SJCRH30 (cell line): ENCODE data around the gene PRKX. TPM values are rescaled to one million over a fixed set of nuclear protein-coding genes. Genes with fewer than 3 reads are reported as not detected.
A peak's percentile ranks its signal among the peaks of the same experiment; 100 is the strongest.
"Not testable (repeated sequence)": the region's sequence is repeated elsewhere in the genome, so short reads cannot be mapped to it uniquely, and the experiment has no call there.

ENCODE experiments used
- DNase-seq, 2 experiments: peaks; one replicate each; pipeline ENCODE4 v3.0.0-alpha.2; 2015 to 2020
- H3K27ac ChIP-seq: fragments of 250-450 bp; sonication (Bioruptor Pico); 2 replicates; pipeline ENCODE4 v1.5.1; 2020; ENCODE audit warnings: mild to moderate bottlenecking, moderate library complexity
- H3K27me3 ChIP-seq: fragments of 250-450 bp; sonication (Bioruptor Pico); 2 replicates; pipeline ENCODE4 v1.5.1; 2020; ENCODE audit warnings: mild to moderate bottlenecking, moderate library complexity
- H3K36me3 ChIP-seq: fragments of 250-450 bp; sonication (Bioruptor Pico); 2 replicates; pipeline ENCODE4 v1.5.1; 2020; ENCODE audit warnings: mild to moderate bottlenecking, moderate library complexity
- H3K4me1 ChIP-seq: fragments of 250-450 bp; sonication (Bioruptor Pico); 2 replicates; pipeline ENCODE4 v1.5.1; 2020; ENCODE audit warnings: mild to moderate bottlenecking, moderate library complexity
- H3K4me3 ChIP-seq: fragments of 250-450 bp; sonication (Bioruptor Pico); 2 replicates; pipeline ENCODE4 v1.5.1; 2020; ENCODE audit warnings: mild to moderate bottlenecking, moderate library complexity
- H3K9me3 ChIP-seq: fragments of 250-450 bp; sonication (Bioruptor Pico); replicated peaks from 2 replicates; pipeline ENCODE4 v1.5.1; 2020; ENCODE audit warnings: mild to moderate bottlenecking, moderate library complexity
- total RNA-seq: library from RNA; depleted of rRNA; stranded (reverse); fragments of >200 nt; shearing (Covaris generic); gene quantifications from 2 replicates; pipeline ENCODE4 v1.2.3, GENCODE V29; 2014; rRNA removed

PRKX gene
- 56.6 and 57.4 TPM in 2 replicates for total RNA-seq

DNA sequence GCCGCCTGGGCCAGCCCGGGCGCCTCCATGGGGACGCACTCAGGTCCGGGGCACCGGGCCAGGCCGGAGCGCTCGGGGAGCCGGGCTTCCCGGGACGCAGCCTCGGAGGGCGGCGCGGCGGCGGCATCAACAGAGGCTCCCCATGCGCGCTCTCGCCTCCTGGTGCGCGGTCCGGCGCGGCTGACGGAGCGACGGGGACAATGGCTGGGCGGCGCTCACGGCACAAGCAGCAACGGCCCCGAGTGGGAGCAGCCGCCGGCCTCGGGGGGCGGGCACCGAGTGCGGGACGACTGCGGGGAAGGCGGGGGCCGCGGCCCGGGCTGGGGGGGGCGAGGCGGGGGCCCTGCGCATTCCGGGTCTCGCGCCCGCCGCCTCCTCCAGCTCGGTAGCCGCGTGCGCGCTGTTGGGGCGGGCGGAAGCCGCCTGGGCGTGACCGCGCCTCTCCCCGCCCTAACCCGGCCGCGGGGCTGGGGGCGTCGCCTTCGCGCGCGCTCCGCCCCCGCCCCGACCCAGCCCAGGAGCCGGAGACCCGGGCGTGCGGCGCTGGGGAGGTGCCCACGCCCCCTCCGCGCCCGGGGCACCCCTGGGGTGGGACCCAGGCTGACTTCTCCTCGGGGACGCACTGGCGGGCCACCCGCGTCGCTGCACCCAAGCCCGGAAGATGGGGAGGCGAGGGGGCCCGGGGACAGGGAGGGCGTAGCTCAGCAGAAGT, at the start of gene PRKX:
Gene PRKX, minus strand, starts transcription at position 425 of the 712 bp plus-strand sequence. Its CDS starts 396 bp downstream, at position 29.
- Histone ChIP-seq H3K36me3 (peaks cover 5% of the 10 kb centered on the region; the same call in 1 of the 2 replicates), H3K4me1 (no peaks in the 10 kb centered on the region), H3K27me3 (no peaks in the 10 kb centered on the region), H3K4me3 (peak within 1 kb of the TSS; percentile 86), H3K27ac (peak within 1 kb of the TSS; percentile 60), H3K9me3 (no peaks in the 10 kb centered on the region)
- DNase-seq = peak; percentile 66 to 76

DNA sequence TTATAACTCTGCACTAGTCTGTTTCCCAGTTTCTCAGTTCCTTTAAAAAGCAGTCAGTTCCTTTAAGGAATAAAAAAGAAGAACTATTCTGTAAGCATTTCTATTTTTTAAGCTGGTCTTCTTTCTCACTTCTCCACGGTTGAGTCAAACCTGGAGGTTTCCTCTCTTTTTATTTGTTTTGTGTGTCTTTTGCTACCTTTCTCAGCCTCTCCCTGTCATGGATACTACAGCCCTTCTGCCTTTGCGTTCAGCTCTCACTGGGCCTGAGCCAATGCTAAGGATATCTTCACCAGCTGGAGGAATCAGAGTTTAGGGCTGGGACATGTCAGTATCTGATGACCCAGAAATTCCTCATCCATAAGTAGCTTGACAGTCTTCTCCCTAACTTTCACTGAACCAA, 49.7 kb upstream of the PRKX start:
- Histone ChIP-seq H3K4me3 (no peak overlapping the region), H3K9me3 (no peaks in the 10 kb centered on the region), H3K27ac (no peak overlapping the region), H3K27me3 (no peaks in the 10 kb centered on the region), H3K36me3 (no peaks in the 10 kb centered on the region), H3K4me1 (no peaks in the 10 kb centered on the region)
- DNase-seq = no peak

DNA sequence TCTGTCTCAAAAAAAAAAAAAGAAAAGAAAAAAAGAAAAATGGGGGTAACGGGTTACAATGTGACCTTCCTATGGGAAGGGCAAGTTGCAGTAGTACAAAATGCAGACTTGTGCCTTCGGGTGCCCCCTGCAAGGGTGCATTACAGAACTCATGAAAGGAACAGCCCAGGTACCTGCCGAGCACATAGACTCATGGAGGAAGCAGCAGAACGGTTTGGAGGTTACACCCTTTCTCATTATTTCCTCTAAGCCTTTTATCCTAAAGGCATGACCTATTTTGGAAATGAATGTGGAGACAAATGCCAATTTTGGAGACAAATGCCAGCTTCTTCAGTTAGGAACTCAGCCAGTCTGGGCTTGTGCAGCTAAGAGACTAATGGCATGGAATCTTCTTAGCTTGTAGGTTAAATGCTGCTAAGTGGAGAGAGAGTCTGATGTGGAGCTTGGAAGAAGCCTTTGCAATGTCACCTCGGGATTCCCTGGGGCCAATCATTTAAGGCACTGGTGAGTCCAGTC, 44.1 kb upstream of the PRKX start:
- Histone ChIP-seq H3K9me3 (no peaks in the 10 kb centered on the region), H3K4me3 (no peak overlapping the region), H3K36me3 (no peaks in the 10 kb centered on the region), H3K27me3 (no peaks in the 10 kb centered on the region), H3K27ac (no peak overlapping the region), H3K4me1 (no peaks in the 10 kb centered on the region)
- DNase-seq = no peak

DNA sequence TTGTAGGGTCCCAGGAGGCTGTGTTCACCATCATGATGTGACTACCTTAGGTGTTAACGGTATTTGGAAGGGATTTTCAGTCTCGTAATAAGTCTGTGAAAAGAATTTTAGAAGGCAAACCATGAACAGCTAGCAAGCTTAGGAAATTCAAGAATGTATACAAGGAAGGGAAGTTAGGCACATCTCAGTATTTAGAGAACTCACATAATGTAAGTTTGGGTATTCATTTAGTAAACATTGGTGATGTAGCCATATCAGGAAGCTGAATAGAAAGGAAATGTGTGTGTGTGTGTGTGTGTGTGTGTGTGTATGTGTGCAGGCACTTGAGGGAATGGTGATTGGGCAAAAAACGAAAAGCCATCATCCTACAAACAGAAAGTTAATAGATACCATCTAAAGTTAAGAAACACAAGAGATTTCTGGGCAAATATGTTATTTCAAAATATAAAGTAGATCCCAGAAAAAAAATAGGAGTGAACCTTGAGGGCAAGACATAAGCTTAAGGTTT, 34.7 kb upstream of the PRKX start:
- Histone ChIP-seq H3K9me3 (no peaks in the 10 kb centered on the region), H3K36me3 (no peaks in the 10 kb centered on the region), H3K4me1 (no peaks in the 10 kb centered on the region), H3K4me3 (no peak overlapping the region), H3K27ac (no peak overlapping the region), H3K27me3 (no peaks in the 10 kb centered on the region)
- no peak for DNase-seq

DNA sequence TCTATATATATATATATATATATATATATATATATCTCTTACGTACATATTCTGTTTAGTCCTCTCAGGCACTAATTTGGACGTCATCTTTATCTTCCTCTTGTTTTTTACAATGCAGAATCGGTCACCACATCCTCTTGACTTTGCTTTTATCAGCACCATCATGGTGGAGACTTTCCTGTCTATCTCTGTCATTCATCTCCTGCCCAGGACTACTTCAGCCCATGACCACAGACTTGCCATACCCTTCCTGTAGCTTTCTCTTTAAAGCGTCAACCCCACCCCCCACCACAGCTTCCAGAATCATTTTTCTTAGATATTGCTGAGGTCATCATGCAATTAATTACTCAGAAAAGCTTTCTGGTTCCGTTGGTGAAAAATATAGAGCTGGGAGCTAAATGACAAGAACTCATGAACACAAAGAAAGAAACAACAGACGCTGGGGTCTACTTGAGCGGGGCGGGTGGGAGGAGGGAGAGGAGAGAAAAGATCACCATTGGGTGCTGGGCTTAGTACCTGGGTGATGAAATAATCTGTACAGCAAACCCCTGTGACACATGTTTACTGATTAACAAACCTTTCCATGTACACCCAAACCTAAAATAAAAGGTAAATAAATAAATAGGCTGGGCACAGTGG, 30.5 kb upstream of the PRKX start:
- H3K36me3 ChIP-seq = no peaks in the 10 kb centered on the region
- H3K9me3 ChIP-seq = no peaks in the 10 kb centered on the region
- H3K27ac ChIP-seq = no peak overlapping the region
- no peaks in the 10 kb centered on the region for H3K27me3 ChIP-seq
- H3K4me1 ChIP-seq = no peaks in the 10 kb centered on the region
- no peak for DNase-seq
- no peak overlapping the region for H3K4me3 ChIP-seq

DNA sequence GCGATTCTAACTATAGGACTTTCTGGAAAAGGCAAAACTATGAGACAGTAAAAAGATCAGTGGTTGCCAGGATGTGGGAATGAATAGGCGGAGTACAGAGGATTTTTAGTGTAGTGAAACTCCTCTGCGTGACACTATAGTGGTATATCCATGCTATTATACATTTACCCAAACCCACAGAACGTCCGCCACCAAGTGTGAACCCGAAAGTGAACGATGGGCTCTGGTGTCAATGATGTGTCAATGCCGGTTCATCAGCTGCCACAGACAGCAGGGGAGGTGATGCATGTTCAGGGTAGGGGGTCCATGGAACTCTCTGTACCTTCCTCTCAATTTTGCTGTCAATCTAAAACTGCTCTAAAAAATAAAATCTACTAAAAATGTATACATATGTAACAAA, 27.5 kb upstream of the PRKX start:
- H3K4me1 ChIP-seq, H3K27ac ChIP-seq, H3K27me3 ChIP-seq, H3K9me3 ChIP-seq, DNase-seq, H3K36me3 ChIP-seq, H3K4me3 ChIP-seq: not testable (repeated sequence)

DNA sequence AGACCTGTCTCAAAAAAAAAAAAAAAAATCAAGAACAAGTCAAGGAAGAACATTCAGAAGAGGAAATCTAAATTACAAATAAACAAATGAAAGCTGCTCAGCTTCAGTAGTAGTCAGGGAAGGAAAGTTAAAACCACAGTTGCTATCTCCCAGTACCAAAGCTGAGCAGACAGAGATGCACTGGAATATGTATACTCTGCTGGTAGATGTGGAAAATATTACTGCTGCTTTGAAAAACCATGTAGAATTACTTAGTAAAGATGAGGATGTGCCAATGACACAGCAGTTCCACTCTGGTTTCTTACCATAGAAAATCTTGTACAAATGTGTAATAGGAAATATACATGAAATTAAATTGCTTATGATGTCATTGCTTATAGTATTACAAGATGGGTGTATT, 25.1 kb upstream of the PRKX start:
- Histone ChIP-seq H3K4me1 (no peaks in the 10 kb centered on the region), H3K27ac (no peak overlapping the region), H3K27me3 (no peaks in the 10 kb centered on the region), H3K4me3 (no peak overlapping the region), H3K9me3 (no peaks in the 10 kb centered on the region), H3K36me3 (no peaks in the 10 kb centered on the region)
- DNase-seq = no peak

DNA sequence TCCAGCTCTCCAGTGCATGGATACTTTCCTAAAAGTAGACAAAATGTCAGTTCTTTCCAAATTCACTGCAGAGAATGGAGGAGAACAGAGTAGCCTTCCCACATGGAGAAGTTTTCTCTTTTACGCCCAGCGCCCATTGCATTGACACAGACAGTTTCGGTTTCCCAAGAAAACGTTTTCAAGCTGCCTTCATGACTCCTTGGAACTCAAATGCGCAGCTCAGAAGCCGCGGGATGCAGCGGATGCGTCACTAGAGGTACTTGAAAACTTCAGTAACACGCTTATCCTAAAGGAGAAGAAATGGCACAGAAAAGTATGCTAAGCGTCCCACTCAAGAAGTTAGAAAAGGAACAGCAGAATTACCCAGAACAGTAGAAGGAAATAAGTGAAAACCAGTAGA, 23.1 kb upstream of the PRKX start:
- not testable (repeated sequence) for H3K27me3 ChIP-seq, H3K9me3 ChIP-seq, DNase-seq

DNA sequence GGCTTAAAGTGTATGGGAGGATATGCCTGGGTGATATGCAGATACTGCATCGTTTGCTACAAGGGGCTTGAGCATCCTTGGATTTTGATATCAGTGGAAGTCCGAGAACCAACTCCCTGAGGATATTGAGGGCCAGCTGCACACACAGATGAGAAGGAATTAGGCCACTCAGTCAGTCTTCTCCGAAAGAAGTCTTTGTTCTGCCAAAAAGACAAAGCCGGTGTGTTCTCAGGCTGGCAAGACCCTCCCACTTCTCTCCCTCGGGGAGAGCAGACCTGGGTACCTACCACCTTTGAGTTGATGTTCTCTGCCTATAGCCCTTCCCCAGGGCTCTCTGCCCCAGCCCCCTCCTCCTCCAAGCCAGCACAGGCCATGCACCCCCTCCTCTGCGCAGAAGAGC, 22.4 kb upstream of the PRKX start:
- H3K4me1 ChIP-seq, H3K4me3 ChIP-seq, H3K36me3 ChIP-seq, H3K27ac ChIP-seq, H3K9me3 ChIP-seq, H3K27me3 ChIP-seq: not testable (repeated sequence)
- peak; percentile 18 to 49 for DNase-seq

More for the DNA sequence above, 23.1 kb upstream of the PRKX start:
- not testable (repeated sequence) for H3K27ac ChIP-seq, H3K4me1 ChIP-seq, H3K36me3 ChIP-seq, H3K4me3 ChIP-seq

DNA sequence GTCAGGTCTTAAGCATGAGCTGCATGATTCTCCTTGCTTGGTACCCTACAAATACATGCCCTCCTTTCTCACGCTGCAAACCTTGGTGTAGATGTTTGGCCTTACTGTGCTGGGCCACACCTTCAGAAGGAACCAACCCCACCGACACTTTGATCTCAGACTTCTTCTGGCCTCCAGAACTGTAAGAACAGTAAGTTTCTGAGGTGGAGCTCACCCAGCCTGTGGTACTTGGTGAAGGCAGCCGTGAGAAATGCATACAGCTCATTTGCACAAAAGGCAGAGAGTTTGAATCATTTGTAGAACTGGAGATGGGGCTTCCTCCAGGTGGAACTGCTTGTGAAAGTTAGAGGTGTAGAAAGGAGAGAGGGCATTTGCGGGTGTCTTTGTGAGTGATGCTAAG, 21.0 kb upstream of the PRKX start:
- not testable (repeated sequence) for H3K27ac ChIP-seq, DNase-seq, H3K27me3 ChIP-seq, H3K36me3 ChIP-seq, H3K9me3 ChIP-seq, H3K4me1 ChIP-seq, H3K4me3 ChIP-seq

DNA sequence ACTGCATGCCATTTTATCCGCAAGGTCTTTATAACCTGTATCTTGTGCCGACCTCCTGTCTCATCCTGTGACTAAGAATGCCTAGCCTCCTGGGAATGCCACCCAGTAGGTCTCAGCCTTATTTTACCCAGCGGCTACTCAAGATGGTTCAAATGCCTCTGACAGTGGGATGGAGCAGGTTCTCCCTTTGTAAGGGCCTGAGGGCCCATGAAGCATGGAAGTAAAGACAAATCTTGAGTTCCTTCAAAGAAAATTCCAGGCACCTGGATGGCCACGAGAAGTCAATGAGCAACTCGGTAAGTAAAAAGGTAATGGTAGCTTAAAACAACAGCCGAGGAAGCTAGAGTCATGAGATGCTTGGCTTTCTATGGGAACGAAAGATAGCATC, 19.6 kb upstream of the PRKX start:
- Histone ChIP-seq H3K27ac (no peak overlapping the region), H3K9me3 (no peaks in the 10 kb centered on the region), H3K27me3 (no peaks in the 10 kb centered on the region), H3K36me3 (no peaks in the 10 kb centered on the region), H3K4me3 (no peak overlapping the region), H3K4me1 (no peaks in the 10 kb centered on the region)
- no peak for DNase-seq

DNA sequence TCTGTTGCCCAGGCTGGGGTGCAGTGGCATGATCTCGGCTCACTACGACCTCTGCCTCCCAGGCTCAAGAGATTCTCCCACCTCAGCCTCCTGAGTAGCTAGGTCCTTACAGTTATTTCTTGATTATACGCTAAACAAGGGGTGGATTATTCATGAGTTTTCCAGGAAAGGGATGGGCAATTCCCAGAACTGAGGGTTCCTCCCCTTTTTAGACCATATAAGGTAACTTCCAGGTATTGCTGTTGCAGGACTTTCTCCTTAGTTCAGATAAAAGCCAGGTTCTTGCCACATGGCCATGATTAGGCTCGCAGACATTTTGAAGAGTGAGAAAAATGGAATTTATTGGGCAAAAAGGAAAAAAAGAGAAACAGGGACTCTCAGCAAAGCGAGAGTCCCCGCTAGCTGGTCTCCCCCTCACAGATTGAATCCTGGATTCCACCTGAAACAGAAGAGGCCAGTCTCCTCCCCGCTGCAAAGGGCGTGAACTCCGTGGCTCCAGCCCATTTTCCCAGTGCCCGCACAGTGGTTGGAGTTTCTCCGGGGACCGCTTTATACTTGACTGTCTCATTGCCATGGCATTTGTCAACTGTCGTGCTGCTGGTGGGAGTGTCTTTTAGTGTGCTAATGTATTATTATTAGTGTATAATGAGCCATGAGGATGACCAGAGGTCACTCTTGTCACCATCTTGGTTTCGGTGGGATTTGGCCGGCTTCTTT, 19.0 kb upstream of the PRKX start:
- H3K36me3 ChIP-seq, H3K27me3 ChIP-seq, H3K27ac ChIP-seq, H3K9me3 ChIP-seq, DNase-seq, H3K4me1 ChIP-seq, H3K4me3 ChIP-seq: not testable (repeated sequence)

DNA sequence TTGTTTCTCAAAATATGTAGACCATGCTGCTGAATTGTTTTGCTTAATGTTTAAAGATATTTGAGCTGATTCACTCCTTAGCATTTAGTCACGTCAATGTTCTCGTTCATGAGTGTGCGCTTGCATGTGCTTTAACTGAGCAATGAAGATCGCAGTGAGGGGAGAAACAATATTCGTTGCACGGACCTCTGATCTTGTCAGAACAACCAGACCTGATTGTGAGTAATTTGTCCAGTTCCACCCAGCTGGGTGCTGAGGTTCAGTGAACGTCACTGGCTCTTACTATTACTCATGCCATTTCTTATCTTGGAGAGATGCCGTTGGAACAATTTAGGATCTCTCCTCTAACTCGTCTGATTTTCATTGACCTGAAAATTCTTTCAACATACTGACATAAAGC, 15.0 kb upstream of the PRKX start:
- no peak for DNase-seq
- Histone ChIP-seq H3K9me3 (no peaks in the 10 kb centered on the region), H3K27ac (no peak overlapping the region), H3K4me3 (no peak overlapping the region), H3K27me3 (no peaks in the 10 kb centered on the region), H3K4me1 (no peaks in the 10 kb centered on the region), H3K36me3 (no peaks in the 10 kb centered on the region)

DNA sequence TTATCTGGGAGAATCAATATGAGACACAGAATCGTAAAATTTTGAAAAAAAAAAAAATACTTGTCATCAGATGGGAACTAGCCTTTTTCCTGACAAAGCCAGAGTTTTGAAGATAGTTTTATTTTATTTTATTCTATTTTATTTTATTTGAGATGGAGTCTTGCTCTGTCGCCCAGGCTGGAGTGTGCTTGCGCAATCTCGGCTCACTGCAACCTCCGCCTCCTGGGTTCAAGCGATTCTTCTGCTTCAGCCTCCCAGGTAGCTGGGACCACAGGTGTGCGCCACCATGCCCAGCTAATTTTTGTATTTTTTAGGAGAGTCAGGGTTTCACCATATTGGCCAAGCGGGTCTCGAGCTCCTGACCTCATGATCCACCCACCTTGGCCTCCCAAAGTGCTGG, 10.0 kb upstream of the PRKX start:
- H3K27me3 ChIP-seq, H3K36me3 ChIP-seq, H3K4me1 ChIP-seq: not testable (repeated sequence)

DNA sequence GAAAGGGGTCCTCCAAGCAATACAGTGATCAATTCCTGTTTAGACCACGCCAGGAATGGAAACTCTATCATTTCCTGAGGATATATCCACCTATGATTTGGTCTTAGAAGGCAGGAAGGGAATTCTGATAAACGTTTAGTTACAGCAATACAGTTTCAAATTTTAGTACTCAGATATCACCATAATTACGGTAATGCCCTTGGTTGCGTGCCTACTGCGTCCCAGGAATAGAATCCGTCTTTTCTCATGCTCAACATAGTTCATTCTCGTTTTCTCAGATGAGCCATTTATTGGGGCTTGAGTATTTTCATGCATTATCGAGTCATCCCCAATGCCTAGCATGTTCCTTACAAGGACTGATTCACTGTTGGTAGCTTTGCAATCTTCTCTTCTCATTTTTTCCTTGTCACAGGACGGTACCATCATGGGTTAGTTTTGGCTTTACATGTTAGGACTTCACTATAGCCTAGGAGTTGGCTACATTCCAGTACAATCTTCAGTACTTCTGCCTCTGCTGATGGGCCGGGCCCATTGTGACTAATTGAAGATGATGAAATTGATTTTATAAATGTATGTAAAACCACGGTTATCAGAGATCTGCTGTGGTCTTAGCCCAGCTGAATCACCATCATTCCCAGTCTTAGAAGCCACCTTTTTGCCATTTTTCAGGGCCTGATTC, 4.4 kb upstream of the PRKX start:
- no peaks in the 10 kb centered on the region for H3K27me3 ChIP-seq

More for the DNA sequence above, 10.0 kb upstream of the PRKX start:
- H3K4me3 ChIP-seq, H3K27ac ChIP-seq, DNase-seq, H3K9me3 ChIP-seq: not testable (repeated sequence)

More for the DNA sequence above, 4.4 kb upstream of the PRKX start:
- Histone ChIP-seq H3K9me3 (no peaks in the 10 kb centered on the region), H3K36me3 (no peaks in the 10 kb centered on the region), H3K27ac (no peak overlapping the region), H3K4me3 (no peak overlapping the region), H3K4me1 (no peaks in the 10 kb centered on the region)
- DNase-seq = no peak
